ENCODE measurements around the gene CAB39. TPM values are rescaled to one million over a fixed set of nuclear protein-coding genes. Genes with fewer than 3 reads are reported as not detected.

The CAB39 gene
- total RNA-seq, 4 donors from 2014 or later = 67.3 to 137 (median 123) TPM

DNA sequence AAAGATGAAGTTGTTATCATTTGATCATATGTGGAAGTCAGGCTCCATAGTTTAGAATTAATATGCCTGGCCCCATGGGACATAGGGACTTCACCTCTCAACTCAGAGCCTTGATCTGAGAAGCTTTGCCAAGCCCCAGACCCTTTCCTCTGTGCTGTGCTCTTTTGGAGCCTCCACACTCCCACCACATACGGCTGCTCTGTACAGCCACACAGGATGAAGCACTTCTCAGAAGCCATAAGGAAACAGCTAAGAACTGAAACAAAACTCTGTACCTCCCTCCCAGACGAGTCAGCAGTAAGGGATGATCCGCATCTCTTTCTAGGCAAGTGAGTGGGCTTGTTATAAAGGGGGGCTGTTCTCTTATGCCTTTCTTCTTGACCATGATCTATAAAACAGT, 66.5 kb downstream of the CAB39 start:
- no peaks in the 10 kb centered on the region for H3K27me3 ChIP-seq
- H3K4me3 ChIP-seq = no peak overlapping the region
- 66% methylated on average over 3 of the region's 3 CpGs; no CpG with 5 or more reads in 1 of the 2 donors for WGBS, 2 donors (ENCODE audit: low coverage in 1 of 2)
- no peaks in the 10 kb centered on the region for H3K36me3 ChIP-seq
- in situ Hi-C loops (cut with MboI; ENCODE audit: low pct_ligation_motif_present in 1 of 4, low pct_unique_long_range_greater_than_20kb in 1 of 4, low sequenced_read_pairs in 3 of 4) (no loop called here), intact Hi-C loops (cut with DNase I; ENCODE audit: low total_unique reads) (no loop called here)
- no peak overlapping the region for H3K27ac ChIP-seq
- TF ChIP-seq, protein P1, sequence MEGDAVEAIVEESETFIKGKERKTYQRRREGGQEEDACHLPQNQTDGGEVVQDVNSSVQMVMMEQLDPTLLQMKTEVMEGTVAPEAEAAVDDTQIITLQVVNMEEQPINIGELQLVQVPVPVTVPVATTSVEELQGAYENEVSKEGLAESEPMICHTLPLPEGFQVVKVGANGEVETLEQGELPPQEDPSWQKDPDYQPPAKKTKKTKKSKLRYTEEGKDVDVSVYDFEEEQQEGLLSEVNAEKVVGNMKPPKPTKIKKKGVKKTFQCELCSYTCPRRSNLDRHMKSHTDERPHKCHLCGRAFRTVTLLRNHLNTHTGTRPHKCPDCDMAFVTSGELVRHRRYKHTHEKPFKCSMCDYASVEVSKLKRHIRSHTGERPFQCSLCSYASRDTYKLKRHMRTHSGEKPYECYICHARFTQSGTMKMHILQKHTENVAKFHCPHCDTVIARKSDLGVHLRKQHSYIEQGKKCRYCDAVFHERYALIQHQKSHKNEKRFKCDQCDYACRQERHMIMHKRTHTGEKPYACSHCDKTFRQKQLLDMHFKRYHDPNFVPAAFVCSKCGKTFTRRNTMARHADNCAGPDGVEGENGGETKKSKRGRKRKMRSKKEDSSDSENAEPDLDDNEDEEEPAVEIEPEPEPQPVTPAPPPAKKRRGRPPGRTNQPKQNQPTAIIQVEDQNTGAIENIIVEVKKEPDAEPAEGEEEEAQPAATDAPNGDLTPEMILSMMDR (IDR thresholded peaks at IDR 0.05) = no peak
- TF ChIP-seq POLR2AphosphoS5 (IDR thresholded peaks at IDR 0.05) (no peak), EP300 (IDR thresholded peaks at IDR 0.05; ENCODE audit: low read depth) (no peak), POLR2A (IDR thresholded peaks at IDR 0.05) (no peak)
- DNase-seq = no peak
- no peaks in the 10 kb centered on the region for H3K9me3 ChIP-seq
- H3K4me1 ChIP-seq = peaks cover 5 to 31% (median 15%) of the 10 kb centered on the region in 4 donors

DNA sequence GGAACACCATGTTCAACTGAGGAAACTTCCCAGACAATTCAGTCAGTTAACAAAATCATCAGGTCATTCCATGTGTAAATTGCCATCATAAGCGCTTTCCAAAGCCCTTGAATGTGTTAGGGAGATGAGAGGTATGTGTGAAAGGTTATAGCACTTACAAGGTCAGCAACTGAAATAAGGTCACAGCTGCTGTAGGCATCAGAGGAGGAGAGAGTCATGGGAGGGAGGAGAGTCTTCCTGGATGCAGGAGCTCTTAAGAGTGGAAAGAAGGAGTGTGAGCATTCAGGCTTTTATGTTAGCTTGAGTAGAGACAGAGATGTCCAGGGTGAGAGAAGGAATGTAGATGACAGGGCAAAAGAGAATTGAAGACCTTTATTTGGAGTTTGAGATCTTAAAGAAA, 67.0 kb downstream of the CAB39 start:
- intact Hi-C loops (cut with DNase I; ENCODE audit: low total_unique reads) (no loop called here), in situ Hi-C loops (cut with MboI; ENCODE audit: low pct_ligation_motif_present in 1 of 4, low pct_unique_long_range_greater_than_20kb in 1 of 4, low sequenced_read_pairs in 3 of 4) (no loop called here)
- Histone ChIP-seq H3K4me3 (no peak overlapping the region), H3K9me3 (no peaks in the 10 kb centered on the region), H3K27me3 (no peaks in the 10 kb centered on the region), H3K36me3 (no peaks in the 10 kb centered on the region), H3K4me1 (peaks cover 9 to 26% (median 15%) of the 10 kb centered on the region in 4 donors), H3K27ac (no peak overlapping the region)
- TF ChIP-seq POLR2A (IDR thresholded peaks at IDR 0.05) = no peak
- no peak for TF ChIP-seq POLR2AphosphoS5 (IDR thresholded peaks at IDR 0.05)
- TF ChIP-seq, protein P1 (IDR thresholded peaks at IDR 0.05) = no peak
- no peak for TF ChIP-seq EP300 (IDR thresholded peaks at IDR 0.05; ENCODE audit: low read depth)
- 94 to 100% methylated on average over 1 of the region's 1 CpG for WGBS, 2 donors (ENCODE audit: low coverage in 1 of 2)
- no peak for DNase-seq

DNA sequence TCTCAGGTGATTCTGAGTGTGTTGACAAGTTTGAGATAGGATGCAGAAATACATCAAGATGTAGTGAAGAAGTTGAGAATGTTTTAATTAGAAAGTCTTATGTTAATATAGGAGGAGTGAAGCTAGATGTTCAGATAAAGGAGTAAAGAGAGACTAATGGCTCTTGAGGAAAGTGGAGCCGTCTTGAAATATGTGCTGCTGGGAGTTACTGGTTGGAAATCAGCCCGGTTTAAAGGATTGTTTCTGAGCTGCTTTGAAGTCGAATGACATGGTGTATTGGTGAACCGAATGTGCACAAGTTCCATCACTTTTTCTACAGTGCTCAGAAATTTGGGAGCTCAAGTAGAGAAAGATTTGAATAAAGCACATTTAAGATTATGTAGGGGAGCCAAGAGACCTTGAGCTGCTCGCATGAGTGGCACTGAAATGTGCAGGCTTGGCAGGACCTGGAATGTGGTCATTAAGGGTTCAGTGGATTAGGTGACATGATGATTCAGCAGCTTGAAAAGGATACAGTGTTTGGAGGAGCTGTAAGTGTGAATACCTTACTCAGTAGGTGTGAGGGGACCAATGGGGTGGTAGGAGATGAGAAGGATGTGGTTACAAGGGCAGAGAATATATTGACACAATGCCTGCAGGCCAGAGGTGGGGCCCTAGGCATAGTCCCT, 68.6 kb downstream of the CAB39 start:
- Histone ChIP-seq H3K4me1 (peaks cover 10 to 25% (median 15%) of the 10 kb centered on the region in 4 donors), H3K27ac (no peak overlapping the region), H3K27me3 (no peaks in the 10 kb centered on the region), H3K9me3 (no peaks in the 10 kb centered on the region), H3K4me3 (no peak overlapping the region), H3K36me3 (no peaks in the 10 kb centered on the region)
- 76 to 83% methylated on average over 5 of the region's 5 CpGs for WGBS, 2 donors (ENCODE audit: low coverage in 1 of 2)
- in situ Hi-C loops (cut with MboI; ENCODE audit: low pct_ligation_motif_present in 1 of 4, low pct_unique_long_range_greater_than_20kb in 1 of 4, low sequenced_read_pairs in 3 of 4) = no loop called here
- intact Hi-C loops (cut with DNase I; ENCODE audit: low total_unique reads) = no loop called here
- TF ChIP-seq POLR2AphosphoS5 (IDR thresholded peaks at IDR 0.05) (no peak), EP300 (IDR thresholded peaks at IDR 0.05; ENCODE audit: low read depth) (no peak), POLR2A (IDR thresholded peaks at IDR 0.05) (no peak)
- TF ChIP-seq, protein P1 (IDR thresholded peaks at IDR 0.05) = no peak
- DNase-seq = no peak

DNA sequence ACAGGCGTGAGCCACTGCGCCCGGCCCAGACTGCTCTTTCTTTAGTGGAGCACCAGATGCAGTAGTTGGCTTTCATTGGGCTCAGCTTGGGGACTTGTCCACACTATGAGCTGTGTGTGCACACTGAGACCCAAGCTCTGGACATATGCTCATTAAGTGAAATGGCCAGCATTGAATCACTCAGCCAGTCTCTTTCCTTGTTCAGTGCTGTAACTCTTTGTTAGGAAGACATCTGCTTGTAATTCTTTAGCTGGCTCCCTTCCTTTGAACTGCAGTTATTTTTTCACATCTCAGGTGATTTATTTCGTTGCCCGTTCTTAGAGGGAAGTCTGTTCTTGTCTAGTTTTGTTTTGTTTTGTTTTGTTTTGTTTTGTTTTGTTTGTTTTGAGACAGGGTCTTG, 70.5 kb downstream of the CAB39 start:
- WGBS, 2 donors (ENCODE audit: low coverage in 1 of 2) = 88 to 95% methylated on average over 3 to 5 of the region's 5 CpGs
- H3K4me1 ChIP-seq = peaks cover 7 to 18% (median 10%) of the 10 kb centered on the region in 4 donors
- H3K36me3 ChIP-seq = no peaks in the 10 kb centered on the region
- TF ChIP-seq EP300 (IDR thresholded peaks at IDR 0.05; ENCODE audit: low read depth) = no peak
- TF ChIP-seq, protein P1 (IDR thresholded peaks at IDR 0.05) = no peak
- no peak for TF ChIP-seq POLR2AphosphoS5 (IDR thresholded peaks at IDR 0.05)
- no peak for TF ChIP-seq POLR2A (IDR thresholded peaks at IDR 0.05)
- H3K27ac ChIP-seq = no peak overlapping the region
- H3K4me3 ChIP-seq = no peak overlapping the region
- H3K27me3 ChIP-seq = no peaks in the 10 kb centered on the region
- intact Hi-C loops (cut with DNase I; ENCODE audit: low total_unique reads) (no loop called here), in situ Hi-C loops (cut with MboI; ENCODE audit: low pct_ligation_motif_present in 1 of 4, low pct_unique_long_range_greater_than_20kb in 1 of 4, low sequenced_read_pairs in 3 of 4) (no loop called here)
- H3K9me3 ChIP-seq = no peaks in the 10 kb centered on the region
- no peak for DNase-seq
